DMS53 treated with DMSO at 0.1 percent for 48 hours (cell line): Measurements from ENCODE around the gene GRM5.
"Not testable (repeated sequence)": the region's sequence is repeated elsewhere in the genome, so short reads cannot be mapped to it uniquely, and the experiment has no call there.

Experiments
- DNase-seq: peaks from one replicate; lab custom pipeline; 2025; ENCODE audit not compliant: unreplicated experiment; lab: John Stamatoyannopoulos, UW

GRM5 gene

GRCh38 chr11:89065651-89066201 lies at the start of gene GRM5:
Gene GRM5 (minus strand): TSS chr11:89065982. CDS start chr11:89047872, 18,110 bp downstream.
- not testable (repeated sequence) for DNase-seq

DNA sequence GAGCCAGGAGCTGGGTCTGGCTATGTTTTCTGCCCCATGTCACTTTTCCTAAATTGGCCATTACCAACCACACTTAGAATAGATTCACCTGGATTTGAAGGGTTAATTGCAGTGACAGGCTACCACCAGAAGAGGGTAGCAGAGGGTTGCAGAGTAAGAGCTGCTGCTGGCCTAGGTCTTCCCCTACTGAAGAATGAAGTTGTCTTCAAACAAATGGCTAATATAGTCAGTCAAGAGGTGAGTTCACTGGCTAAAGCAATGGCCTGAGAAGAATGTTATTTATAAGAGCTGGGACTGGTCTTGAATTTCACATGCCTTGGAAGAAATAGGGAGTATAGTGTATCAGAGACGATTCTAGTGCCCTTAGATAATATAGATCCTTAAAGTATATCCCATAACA lies 32.2 kb upstream of the GRM5 start:
- DNase-seq, result peak; percentile 56

DNA sequence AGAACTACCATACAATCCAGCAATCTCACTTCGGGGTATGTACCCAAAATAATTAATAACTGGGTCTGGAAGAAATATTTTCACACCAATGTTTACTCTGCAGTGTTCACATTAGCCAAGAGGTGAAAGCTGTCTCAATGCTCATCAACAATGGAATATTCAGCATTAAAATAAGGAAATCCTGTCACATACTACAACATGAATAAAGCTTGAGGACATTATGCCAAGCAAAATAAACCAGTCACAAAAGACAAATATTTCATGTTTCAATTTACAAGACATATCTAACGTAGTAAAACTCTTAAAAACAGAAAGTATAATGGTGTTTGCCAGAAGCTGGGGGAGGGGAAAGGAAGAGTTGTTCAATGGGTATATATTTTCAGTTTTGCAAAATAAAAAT lies 28.0 kb upstream of the GRM5 start:
- DNase-seq, result not testable (repeated sequence)

DNA sequence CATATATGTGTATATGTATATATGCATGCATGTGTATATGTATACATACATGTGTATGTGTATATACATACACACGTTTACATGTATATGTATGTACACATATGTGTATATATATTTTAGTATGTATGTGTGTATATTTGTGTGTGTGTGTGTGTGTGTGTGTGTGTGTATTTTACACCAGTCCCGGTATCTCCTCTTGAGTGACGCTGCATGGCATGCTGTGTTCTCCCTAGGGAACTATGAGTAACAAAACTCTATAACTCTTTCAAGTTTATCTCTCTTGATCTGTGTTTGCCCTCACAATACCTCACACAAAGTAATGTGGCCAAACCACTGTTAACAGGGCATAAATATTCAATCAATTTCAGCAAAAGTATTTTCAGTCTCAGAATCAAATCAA lies 19.2 kb upstream of the GRM5 start:
- DNase-seq, result not testable (repeated sequence)

GRCh38 chr11:89070911-89071310 lies 5.1 kb upstream of the GRM5 start:
- DNase-seq, result not testable (repeated sequence)

GRCh38 chr11:89067264-89067663 lies 1.5 kb upstream of the GRM5 start:
- DNase-seq, result no peak

DNA sequence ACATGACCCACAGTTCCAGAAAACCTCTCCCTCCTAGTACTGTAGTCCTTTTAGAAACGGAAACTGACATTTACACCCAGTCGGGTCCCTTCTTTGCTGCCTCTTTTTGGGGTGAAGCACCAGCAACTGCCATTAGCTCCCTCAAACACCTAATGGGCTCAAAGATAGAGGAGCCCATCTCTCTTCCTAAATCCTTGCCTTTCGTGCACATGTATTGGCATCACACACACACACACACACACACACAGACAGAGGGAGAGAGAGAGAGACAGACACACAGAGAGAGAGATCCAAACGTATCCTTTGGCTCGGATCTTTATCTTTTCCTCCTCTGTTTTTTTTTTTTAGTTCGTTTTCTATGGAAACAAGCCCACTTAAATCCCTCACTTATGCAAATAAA lies 716 bp downstream of the GRM5 start:
- DNase-seq, result no peak

DNA sequence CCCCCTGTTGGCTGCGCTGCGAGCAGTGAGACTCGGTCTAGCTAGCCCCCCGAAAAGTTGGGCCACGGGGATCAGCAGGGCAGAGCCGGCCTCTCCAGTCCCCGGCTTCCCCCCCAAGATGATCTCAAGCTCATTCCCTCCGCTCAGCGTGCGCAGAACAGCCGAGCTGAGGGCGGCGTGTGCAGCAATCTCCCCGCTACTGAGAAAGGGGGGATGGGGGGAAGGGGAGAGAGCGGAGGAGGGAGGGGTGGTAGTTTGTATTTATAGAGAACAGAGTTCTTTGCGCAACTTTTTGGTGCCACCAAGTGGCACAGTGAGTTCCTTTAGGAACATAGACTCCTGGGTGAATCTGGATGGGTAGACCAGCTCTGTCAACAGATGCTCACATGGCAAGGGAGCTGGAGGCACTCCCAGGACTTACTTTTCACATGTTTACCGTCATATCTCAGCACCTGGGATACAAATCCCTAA lies 2.3 kb downstream of the GRM5 start:
- DNase-seq, result not testable (repeated sequence)

GRCh38 chr11:89062771-89063298 lies 2.9 kb downstream of the GRM5 start:
- DNase-seq, result not testable (repeated sequence)

GRCh38 chr11:89061839-89062238 lies 3.9 kb downstream of the GRM5 start:
- DNase-seq, result not testable (repeated sequence)

DNA sequence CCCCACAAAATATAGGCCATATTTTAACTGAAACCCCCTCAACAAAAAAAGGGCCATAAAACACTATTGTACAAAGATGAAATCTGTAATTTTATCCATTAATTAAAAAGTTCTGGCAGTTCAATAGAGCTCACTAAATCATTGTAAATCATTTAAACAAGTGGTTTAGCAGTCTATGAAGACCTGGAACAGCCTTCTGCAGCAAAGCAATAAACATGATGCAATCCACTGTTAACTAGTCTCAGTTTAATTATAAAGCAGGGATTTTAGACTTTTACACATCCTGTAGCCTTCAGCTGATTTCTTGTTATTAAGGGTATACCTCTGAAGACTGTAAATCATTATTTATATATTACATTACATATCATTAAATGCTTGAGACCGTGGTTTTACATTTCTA lies 8.4 kb downstream of the GRM5 start:
- DNase-seq, result not testable (repeated sequence)

- no peak for DNase-seq
Observed at GRCh38 chr11:89052220-89052619, 13.6 kb downstream of the GRM5 start.

- not testable (repeated sequence) for DNase-seq
Observed at GRCh38 chr11:89047159-89047558, 18.6 kb downstream of the GRM5 start.

GRCh38 chr11:89043861-89044588 lies 21.8 kb downstream of the GRM5 start:
- not testable (repeated sequence) for DNase-seq

DNA sequence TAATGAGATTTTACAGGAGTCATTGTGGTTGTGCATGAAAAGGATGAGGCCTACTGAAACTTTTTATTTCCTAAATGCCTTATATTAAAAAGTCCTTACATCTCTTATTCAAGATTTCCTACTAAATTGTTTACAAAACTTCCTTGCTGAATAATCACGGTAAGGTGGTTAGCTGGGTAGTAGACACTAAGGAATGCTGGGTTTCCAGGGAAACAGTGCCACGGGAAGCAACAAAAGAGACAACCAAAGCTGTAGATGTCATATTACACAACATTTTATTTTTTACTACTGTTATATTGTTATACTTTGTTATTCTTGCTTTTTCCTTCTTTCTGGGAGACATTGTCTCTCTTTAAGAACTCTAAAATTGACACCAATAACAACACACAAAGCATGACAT lies 36.1 kb downstream of the GRM5 start:
- not testable (repeated sequence) for DNase-seq

- DNase-seq, result no peak
Observed at GRCh38 chr11:89021339-89021738, 44.4 kb downstream of the GRM5 start.

GRCh38 chr11:89019827-89020547 lies 45.8 kb downstream of the GRM5 start:
- DNase-seq, result not testable (repeated sequence)

GRCh38 chr11:89016214-89016613 lies 49.6 kb downstream of the GRM5 start:
- DNase-seq, result no peak

DNA sequence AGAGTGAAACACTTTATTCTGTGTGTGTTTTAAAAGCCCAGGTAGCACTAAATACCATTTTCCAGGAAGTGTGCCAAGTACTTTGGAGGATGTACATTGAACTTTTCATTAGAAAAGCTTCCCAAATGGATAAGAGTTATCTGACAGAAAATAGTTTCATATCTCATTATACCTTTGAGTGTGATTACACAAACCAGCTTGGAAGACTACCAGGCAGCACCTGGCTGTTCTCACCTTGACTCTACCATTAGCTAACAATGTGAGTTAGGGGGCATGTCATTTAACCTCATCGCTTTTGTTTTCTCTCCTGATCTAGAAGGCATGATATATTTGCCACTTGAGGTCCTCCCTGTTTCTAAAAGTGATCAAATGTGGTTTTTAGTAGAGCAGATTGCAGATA lies 50.2 kb downstream of the GRM5 start:
- DNase-seq, result no peak

- not testable (repeated sequence) for DNase-seq
Observed at GRCh38 chr11:89000852-89001251, 64.9 kb downstream of the GRM5 start.

- no peak for DNase-seq
Observed at GRCh38 chr11:88979641-88980040, 86.1 kb downstream of the GRM5 start.

DNA sequence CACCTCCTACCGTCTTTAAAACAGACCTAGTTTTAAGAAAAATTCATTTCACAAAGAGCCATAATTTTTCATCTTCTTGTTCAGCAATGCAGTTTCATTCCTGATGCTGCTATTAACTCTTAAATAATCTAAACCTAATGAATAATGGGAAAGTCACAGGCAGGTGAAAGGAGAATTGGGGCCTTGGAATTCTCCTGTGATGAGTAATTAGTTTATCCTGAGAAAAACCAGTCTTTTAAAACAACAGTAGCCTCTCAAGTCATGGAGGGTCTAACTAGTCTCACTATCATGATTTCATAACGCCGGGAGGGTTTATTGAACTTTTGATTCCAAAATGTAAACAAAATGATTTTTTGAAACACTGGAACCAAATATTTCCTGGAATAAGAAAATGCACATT lies 86.8 kb downstream of the GRM5 start:
- not testable (repeated sequence) for DNase-seq
